Measurements from ENCODE around the gene BRD1.

- TF ChIP-seq EZH2phosphoT487 (IDR thresholded peaks at IDR 0.05; ENCODE audit: unreplicated experiment) = no peak
- TF ChIP-seq CREB1 (CRISPR knock-in tag; IDR thresholded peaks at IDR 0.05; ENCODE audit: low read depth) = no peak
- TF ChIP-seq CTCF (conservative IDR thresholded peaks at IDR 0.05; ENCODE audit: low read depth in 2 of 2) = no peak
- no peak for TF ChIP-seq EZH2 (IDR thresholded peaks at IDR 0.05; ENCODE audit: low read depth, unreplicated experiment)
- TF ChIP-seq NANOG (IDR thresholded peaks at IDR 0.05; ENCODE audit: borderline replicate concordance) = no peak
- TF ChIP-seq JUNB (IDR thresholded peaks at IDR 0.05; ENCODE audit: unreplicated experiment) = no peak
- TF ChIP-seq POLR2AphosphoS5 (IDR thresholded peaks at IDR 0.05; ENCODE audit: low read depth) = no peak
Observed at GRCh38 chr22:49727881-49728569, 99.6 kb downstream of the BRD1 start.

Measured in GM23338 (cell line).